D721Med (cell line): ENCODE data around the gene MPDU1.
"Not testable (repeated sequence)": the region's sequence is repeated elsewhere in the genome, so short reads cannot be mapped to it uniquely, and the experiment has no call there.

Experiments
- DNase-seq: peaks from one replicate; pipeline ENCODE4 v3.0.0; 2011; ENCODE audit warnings: low spot score; ENCODE audit not compliant: insufficient read length
- FAIRE-seq: peaks from 2 replicates; lab custom pipeline; 2011; peaks lifted over from hg19 to GRCh38; lab: Jason Lieb, UNC
- CTCF ChIP-seq: IDR thresholded peaks from 2 replicates; pipeline ENCODE4 v1.5.1; 2012; ENCODE audit warnings: mild to moderate bottlenecking, control low read depth; ENCODE audit not compliant: insufficient read depth; ENCODE audit errors: missing control alignments

MPDU1 gene

GRCh38 chr17:7591596-7591995 lies 7.9 kb downstream of the MPDU1 start:
- DNase-seq (no peak), FAIRE-seq (no peak)
- no peak for TF ChIP-seq CTCF

GRCh38 chr17:7592422-7593021 lies 8.9 kb downstream of the MPDU1 start:
- DNase-seq (no peak), FAIRE-seq (no peak)
- TF ChIP-seq CTCF, result no peak

- FAIRE-seq (no peak), DNase-seq (no peak)
- TF ChIP-seq CTCF, result no peak
Measured at GRCh38 chr17:7593296-7593695, 9.6 kb downstream of the MPDU1 start.

- DNase-seq, FAIRE-seq: not testable (repeated sequence)
Measured at GRCh38 chr17:7597561-7597960, 13.9 kb downstream of the MPDU1 start.

- no peak for DNase-seq
- TF ChIP-seq CTCF, result no peak
- no peak for FAIRE-seq
Measured at GRCh38 chr17:7606280-7606679, 22.6 kb downstream of the MPDU1 start.

GRCh38 chr17:7610641-7611040 lies 27.0 kb downstream of the MPDU1 start:
- TF ChIP-seq CTCF, result no peak
- FAIRE-seq, result no peak
- DNase-seq, result no peak

- no peak for TF ChIP-seq CTCF
- DNase-seq (no peak), FAIRE-seq (no peak)
Measured at GRCh38 chr17:7611635-7612293, 28.1 kb downstream of the MPDU1 start.

- FAIRE-seq, result no peak
- TF ChIP-seq CTCF, result no peak
Measured at GRCh38 chr17:7612294-7612640, 28.6 kb downstream of the MPDU1 start.

More at GRCh38 chr17:7612294-7612640, 28.6 kb downstream of the MPDU1 start:
- no peak for DNase-seq
